Measurements from ENCODE around the gene DNAAF3. TPM values are rescaled to one million over a fixed set of nuclear protein-coding genes. Genes with fewer than 3 reads are reported as not detected.

Gene DNAAF3
- total RNA-seq, 1 donor from 2014 or later: 7.0 TPM

GRCh38 chr19:55119053-55119452 lies 47.4 kb downstream of the DNAAF3 start:
- no peak overlapping the region for H3K4me3 ChIP-seq (ENCODE audit: low read depth, low read length)
- no peak for DNase-seq (ENCODE audit: low read depth)
- TF ChIP-seq, protein P1, sequence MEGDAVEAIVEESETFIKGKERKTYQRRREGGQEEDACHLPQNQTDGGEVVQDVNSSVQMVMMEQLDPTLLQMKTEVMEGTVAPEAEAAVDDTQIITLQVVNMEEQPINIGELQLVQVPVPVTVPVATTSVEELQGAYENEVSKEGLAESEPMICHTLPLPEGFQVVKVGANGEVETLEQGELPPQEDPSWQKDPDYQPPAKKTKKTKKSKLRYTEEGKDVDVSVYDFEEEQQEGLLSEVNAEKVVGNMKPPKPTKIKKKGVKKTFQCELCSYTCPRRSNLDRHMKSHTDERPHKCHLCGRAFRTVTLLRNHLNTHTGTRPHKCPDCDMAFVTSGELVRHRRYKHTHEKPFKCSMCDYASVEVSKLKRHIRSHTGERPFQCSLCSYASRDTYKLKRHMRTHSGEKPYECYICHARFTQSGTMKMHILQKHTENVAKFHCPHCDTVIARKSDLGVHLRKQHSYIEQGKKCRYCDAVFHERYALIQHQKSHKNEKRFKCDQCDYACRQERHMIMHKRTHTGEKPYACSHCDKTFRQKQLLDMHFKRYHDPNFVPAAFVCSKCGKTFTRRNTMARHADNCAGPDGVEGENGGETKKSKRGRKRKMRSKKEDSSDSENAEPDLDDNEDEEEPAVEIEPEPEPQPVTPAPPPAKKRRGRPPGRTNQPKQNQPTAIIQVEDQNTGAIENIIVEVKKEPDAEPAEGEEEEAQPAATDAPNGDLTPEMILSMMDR (conservative IDR thresholded peaks at IDR 0.05; ENCODE audit: low read depth, low read length): no peak

- DNase-seq (ENCODE audit: low read depth): no peak
- TF ChIP-seq, protein P1 (conservative IDR thresholded peaks at IDR 0.05; ENCODE audit: low read depth, low read length): no peak
- H3K4me3 ChIP-seq (ENCODE audit: low read depth, low read length): peak overlapping the region; percentile 65
Measured at GRCh38 chr19:55118401-55118991, 47.9 kb downstream of the DNAAF3 start.

- peak; percentile 79 for DNase-seq (ENCODE audit: low read depth)
- H3K4me3 ChIP-seq (ENCODE audit: low read depth, low read length): peak overlapping the region; percentile 65
- TF ChIP-seq, protein P1 (conservative IDR thresholded peaks at IDR 0.05; ENCODE audit: low read depth, low read length): no peak
Measured at GRCh38 chr19:55117663-55118391, 48.6 kb downstream of the DNAAF3 start.

DNA sequence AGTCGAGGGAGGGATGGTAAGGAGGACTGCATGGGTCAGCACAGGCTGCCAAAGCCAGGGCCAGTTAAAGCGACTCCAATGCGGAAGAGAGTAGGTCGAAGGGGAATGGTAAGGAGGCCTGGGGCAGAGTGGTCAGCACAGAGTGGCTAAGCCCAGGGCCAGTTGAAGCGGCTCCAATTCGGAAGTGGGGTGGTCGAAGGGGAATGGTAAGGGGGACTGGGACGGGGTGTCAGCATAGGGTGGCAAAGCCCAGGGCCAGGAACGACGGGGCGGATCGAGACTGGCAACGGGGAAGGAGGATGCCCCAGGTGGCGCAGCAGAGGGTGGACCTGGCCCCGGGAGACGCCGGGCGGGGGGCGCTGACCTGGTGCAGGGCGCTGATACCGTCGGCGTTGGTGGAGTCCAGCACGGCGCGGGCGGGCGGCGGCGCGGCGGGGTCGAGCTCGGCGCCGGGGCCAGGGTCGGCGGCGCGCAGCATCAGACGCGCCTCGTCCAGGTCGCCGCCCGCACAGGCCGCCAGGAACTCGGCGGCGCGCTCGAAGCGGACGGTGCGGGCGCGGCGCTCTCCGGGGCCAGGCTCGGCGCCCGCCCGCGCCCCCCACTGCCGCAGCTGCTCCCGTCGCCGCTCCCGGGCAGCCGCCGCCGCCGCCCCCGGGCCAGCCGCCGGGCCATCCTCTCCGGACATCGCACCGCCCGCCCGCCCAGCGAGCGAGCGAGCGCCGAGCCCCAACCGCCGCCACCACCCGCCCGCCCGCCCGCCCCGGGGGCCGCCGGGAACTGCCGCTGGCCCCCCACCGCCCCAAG lies 49.4 kb downstream of the DNAAF3 start, which contains the start of gene PPP1R12C:
TSS of gene PPP1R12C (minus strand) at position 779 of the 804 bp plus-strand sequence. CDS start at position 685, 94 bp downstream.
- no peak for DNase-seq (ENCODE audit: low read depth)
- TF ChIP-seq, protein P1 (conservative IDR thresholded peaks at IDR 0.05; ENCODE audit: low read depth, low read length): no peak
- peak within 1 kb of the TSS; percentile 72 for H3K4me3 ChIP-seq (ENCODE audit: low read depth, low read length)

GRCh38 chr19:55116232-55116858 lies 50.1 kb downstream of the DNAAF3 start:
- TF ChIP-seq, protein P1 (conservative IDR thresholded peaks at IDR 0.05; ENCODE audit: low read depth, low read length): no peak
- peak overlapping the region; percentile 72 for H3K4me3 ChIP-seq (ENCODE audit: low read depth, low read length)
- no peak for DNase-seq (ENCODE audit: low read depth)

DNA sequence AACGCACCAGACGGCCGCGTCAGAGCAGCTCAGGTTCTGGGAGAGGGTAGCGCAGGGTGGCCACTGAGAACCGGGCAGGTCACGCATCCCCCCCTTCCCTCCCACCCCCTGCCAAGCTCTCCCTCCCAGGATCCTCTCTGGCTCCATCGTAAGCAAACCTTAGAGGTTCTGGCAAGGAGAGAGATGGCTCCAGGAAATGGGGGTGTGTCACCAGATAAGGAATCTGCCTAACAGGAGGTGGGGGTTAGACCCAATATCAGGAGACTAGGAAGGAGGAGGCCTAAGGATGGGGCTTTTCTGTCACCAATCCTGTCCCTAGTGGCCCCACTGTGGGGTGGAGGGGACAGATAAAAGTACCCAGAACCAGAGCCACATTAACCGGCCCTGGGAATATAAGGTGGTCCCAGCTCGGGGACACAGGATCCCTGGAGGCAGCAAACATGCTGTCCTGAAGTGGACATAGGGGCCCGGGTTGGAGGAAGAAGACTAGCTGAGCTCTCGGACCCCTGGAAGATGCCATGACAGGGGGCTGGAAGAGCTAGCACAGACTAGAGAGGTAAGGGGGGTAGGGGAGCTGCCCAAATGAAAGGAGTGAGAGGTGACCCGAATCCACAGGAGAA lies 50.9 kb downstream of the DNAAF3 start:
- peak overlapping the region; percentile 72 for H3K4me3 ChIP-seq (ENCODE audit: low read depth, low read length)
- DNase-seq (ENCODE audit: low read depth): no peak
- TF ChIP-seq, protein P1 (conservative IDR thresholded peaks at IDR 0.05; ENCODE audit: low read depth, low read length): no peak

Measured in epithelial cell of proximal tubule (primary cell).